PC-3 (cell line): ENCODE measurements around the gene SCN1A. TPM values are rescaled to one million over a fixed set of nuclear protein-coding genes. Genes with fewer than 3 reads are reported as not detected.

Experiments used
- ATAC-seq: fragments of 200-7000 bp; cut with Tn5 transposase; 2 replicates; pipeline ENCODE4 v1.9.1; 2020; ENCODE audit warnings: mild to moderate bottlenecking, moderate library complexity
- BruUV-seq: library from RNA; stranded (reverse); fragments of 400-500 nt; replicated peaks from 2 replicates; lab custom pipeline; 2021; lab: Mats Ljungman, UMichigan
- CTCF ChIA-PET: fragments of 300-600 bp; sonication (Branson Sonifier 250); formaldehyde crosslinking; loops from one replicate; lab custom pipeline; 2022; ENCODE audit warnings: antibody characterized with exemption; lab: Charles Lee
- POLR2A ChIA-PET: fragments of 300-600 bp; sonication (Branson Sonifier 250); formaldehyde crosslinking; loops from one replicate; lab custom pipeline; 2022; ENCODE audit warnings: antibody characterized with exemption; ENCODE audit not compliant: unreplicated experiment; lab: Charles Lee
- DNase-seq: peaks from one replicate; pipeline ENCODE4 v3.0.0-alpha.2; 2015
- H2AFZ ChIP-seq: fragments of 300-600 bp; sonication (generic); 2 replicates; pipeline ENCODE4 v1.6.0; 2016; ENCODE audit warnings: antibody characterized with exemption, low read length
- H3F3A ChIP-seq: fragments of 300-600 bp; sonication (generic); one replicate; pipeline ENCODE4 v1.6.0; 2017; ENCODE audit warnings: antibody characterized with exemption, low read length, control low read depth, mild to moderate bottlenecking; ENCODE audit not compliant: unreplicated experiment
- H3K27ac ChIP-seq: fragments of 300-600 bp; sonication (generic); 2 replicates; pipeline ENCODE4 v1.5.1; 2016; ENCODE audit warnings: mild to moderate bottlenecking, low read length
- H3K27me3 ChIP-seq: fragments of 300-600 bp; sonication (generic); 2 replicates; pipeline ENCODE4 v1.6.1; 2016; ENCODE audit warnings: low read length, mixed read lengths
- H3K36me3 ChIP-seq: fragments of 300-600 bp; sonication (generic); 2 replicates; pipeline ENCODE4 v1.6.1; 2016; ENCODE audit warnings: low read depth, mixed run types, low read length, mixed read lengths
- H3K4me1 ChIP-seq: fragments of 300-600 bp; sonication (generic); 2 replicates; pipeline ENCODE4 v1.5.1; 2016; ENCODE audit warnings: low read length; ENCODE audit not compliant: insufficient read depth
- H3K4me2 ChIP-seq: fragments of 300-600 bp; sonication (generic); 2 replicates; pipeline ENCODE4 v1.6.0; 2016; ENCODE audit warnings: low read length
- H3K4me3 ChIP-seq: fragments of 300-600 bp; sonication (generic); 2 replicates; pipeline ENCODE4 v1.5.1; 2016; ENCODE audit warnings: mild to moderate bottlenecking, low read length, mixed read lengths
- H3K79me2 ChIP-seq: fragments of 300-600 bp; sonication (generic); 2 replicates; pipeline ENCODE4 v1.6.1; 2017; ENCODE audit warnings: low read length, mixed read lengths
- H3K9ac ChIP-seq: fragments of 300-600 bp; sonication (generic); 2 replicates; pipeline ENCODE4 v1.6.0; 2016; ENCODE audit warnings: mild to moderate bottlenecking, low read length
- H3K9me2 ChIP-seq: fragments of 300-600 bp; sonication (generic); replicated peaks from 2 replicates; pipeline ENCODE4 v1.6.1; 2016; ENCODE audit warnings: mixed run types, low read length, mixed read lengths
- H3K9me3 ChIP-seq: fragments of 300-600 bp; sonication (generic); 2 replicates; pipeline ENCODE4 v1.6.1; 2016; ENCODE audit warnings: low read length, mixed read lengths
- H4K20me1 ChIP-seq: fragments of 300-600 bp; sonication (generic); 2 replicates; pipeline ENCODE4 v1.6.1; 2016; ENCODE audit warnings: low read length, mixed read lengths
- EZH2 ChIP-seq: fragments of 300-600 bp; sonication (generic); IDR thresholded peaks from one replicate; pipeline ENCODE4 v1.6.1; 2017; ENCODE audit warnings: antibody characterized with exemption, mild to moderate bottlenecking, low read length; ENCODE audit not compliant: unreplicated experiment
- EZH2phosphoT487 ChIP-seq: fragments of 300-600 bp; sonication (generic); IDR thresholded peaks from 2 replicates; pipeline ENCODE4 v1.6.1; 2018; ENCODE audit warnings: mild to moderate bottlenecking, antibody characterized with exemption, low read length, borderline replicate concordance
- intact Hi-C: fragments of 100-400 bp; cut with micrococcal nuclease; formaldehyde crosslinking; loops from 2 replicates; pipeline ENCODE4 v1.9.0; 2023
- total RNA-seq: library from RNA; depleted of rRNA; stranded (reverse); fragments of >200 nt; gene quantifications from 2 replicates; pipeline ENCODE4 v1.2.3, GENCODE V29; 2014
- TF ChIP-seq, protein P1 (sequence below): fragments of 300-600 bp; sonication (generic); conservative IDR thresholded peaks from 2 replicates; pipeline ENCODE4 v1.5.1; 2017; ENCODE audit warnings: antibody characterized with exemption, low read depth, mild to moderate bottlenecking, low read length

The SCN1A gene
- total RNA-seq, 1 experiment from 2014 or later, result 0.04 TPM

DNA sequence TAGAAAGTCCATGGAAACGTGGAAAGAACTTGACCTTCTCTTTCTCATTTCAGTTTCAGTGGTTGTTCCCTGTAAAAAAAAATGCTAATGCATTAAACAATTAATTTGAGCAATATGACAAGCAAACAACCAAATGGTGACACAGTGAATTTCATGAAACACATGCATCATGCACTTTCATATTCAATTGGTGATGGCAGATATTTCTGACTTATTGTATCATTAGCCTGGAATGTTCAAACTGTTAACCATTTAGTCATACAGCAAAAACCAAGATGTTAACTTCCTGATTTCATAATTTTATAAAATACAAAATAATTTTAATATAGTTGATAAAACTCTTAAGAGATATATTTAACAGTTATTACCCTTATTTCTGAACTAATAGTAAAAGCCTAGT is 85.5 kb downstream of the SCN1A start:
- TF ChIP-seq EZH2phosphoT487, result no peak
- no peak for TF ChIP-seq EZH2
- TF ChIP-seq, protein P1, sequence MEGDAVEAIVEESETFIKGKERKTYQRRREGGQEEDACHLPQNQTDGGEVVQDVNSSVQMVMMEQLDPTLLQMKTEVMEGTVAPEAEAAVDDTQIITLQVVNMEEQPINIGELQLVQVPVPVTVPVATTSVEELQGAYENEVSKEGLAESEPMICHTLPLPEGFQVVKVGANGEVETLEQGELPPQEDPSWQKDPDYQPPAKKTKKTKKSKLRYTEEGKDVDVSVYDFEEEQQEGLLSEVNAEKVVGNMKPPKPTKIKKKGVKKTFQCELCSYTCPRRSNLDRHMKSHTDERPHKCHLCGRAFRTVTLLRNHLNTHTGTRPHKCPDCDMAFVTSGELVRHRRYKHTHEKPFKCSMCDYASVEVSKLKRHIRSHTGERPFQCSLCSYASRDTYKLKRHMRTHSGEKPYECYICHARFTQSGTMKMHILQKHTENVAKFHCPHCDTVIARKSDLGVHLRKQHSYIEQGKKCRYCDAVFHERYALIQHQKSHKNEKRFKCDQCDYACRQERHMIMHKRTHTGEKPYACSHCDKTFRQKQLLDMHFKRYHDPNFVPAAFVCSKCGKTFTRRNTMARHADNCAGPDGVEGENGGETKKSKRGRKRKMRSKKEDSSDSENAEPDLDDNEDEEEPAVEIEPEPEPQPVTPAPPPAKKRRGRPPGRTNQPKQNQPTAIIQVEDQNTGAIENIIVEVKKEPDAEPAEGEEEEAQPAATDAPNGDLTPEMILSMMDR, result no peak
- no peak overlapping the region for H3K27ac ChIP-seq
- no peak overlapping the region for H2AFZ ChIP-seq
- ATAC-seq (no peak), DNase-seq (no peak)
- BruUV-seq, result no TSS peak
- no peaks in the 10 kb centered on the region for H3K4me1 ChIP-seq
- H3F3A ChIP-seq, result no peaks in the 10 kb centered on the region
- no peaks in the 10 kb centered on the region for H3K9me3 ChIP-seq
- no peaks in the 10 kb centered on the region for H3K9me2 ChIP-seq
- POLR2A ChIA-PET, result no interaction called here
- intact Hi-C loops, result no loop called here
- CTCF ChIA-PET, result interaction anchor here (0.7 kb wide), 1 partner anchor 15 kb away, joined by 4 read pairs; no protein-coding TSS in a partner anchor
- H4K20me1 ChIP-seq, result no peaks in the 10 kb centered on the region
- no peak overlapping the region for H3K4me3 ChIP-seq
- H3K27me3 ChIP-seq, result peaks cover 41% of the 10 kb centered on the region
- H3K36me3 ChIP-seq, result no peaks in the 10 kb centered on the region
- H3K79me2 ChIP-seq, result no peaks in the 10 kb centered on the region
- H3K9ac ChIP-seq, result no peak overlapping the region
- no peak overlapping the region for H3K4me2 ChIP-seq

DNA sequence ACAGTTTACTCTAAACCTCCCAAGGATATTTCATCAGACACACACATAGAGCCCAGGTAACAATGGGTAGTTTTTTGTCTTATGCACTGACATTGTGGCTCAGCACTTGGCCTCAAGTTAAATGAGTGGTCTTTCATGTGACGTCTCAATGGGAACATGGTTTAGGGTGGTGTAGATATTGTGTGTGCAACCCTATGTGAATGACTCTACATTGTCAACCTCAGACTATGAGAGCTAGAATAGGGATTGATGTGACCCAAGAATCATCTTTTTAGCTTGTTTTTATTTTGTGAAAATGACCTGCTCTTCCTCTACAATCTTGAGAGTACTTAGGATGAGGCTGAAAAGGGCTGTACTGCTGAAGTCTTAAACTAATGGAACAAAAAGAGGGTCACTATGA is 86.2 kb downstream of the SCN1A start:
- CTCF ChIA-PET, result no interaction called here

DNA sequence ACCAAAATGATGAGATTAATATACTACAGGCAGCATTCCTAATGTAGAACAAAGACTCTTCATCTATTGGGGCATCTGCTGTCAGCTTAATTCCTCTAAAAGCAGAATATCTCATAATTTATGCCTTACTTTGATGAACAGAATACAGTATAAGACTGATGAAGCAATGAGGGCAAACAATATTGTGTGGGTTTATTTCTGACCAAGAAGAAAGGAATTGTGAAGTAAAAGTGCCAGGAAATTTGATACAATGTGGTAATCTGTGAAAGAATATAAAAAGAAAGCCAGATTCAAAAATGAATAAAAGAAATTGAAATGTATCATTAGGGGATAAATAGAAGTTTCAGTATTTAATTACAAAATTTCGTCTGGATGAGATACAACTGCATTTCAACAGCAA is 95.5 kb downstream of the SCN1A start:
- Histone ChIP-seq H3K36me3 (no peaks in the 10 kb centered on the region), H3K9ac (no peak overlapping the region), H3K4me1 (no peaks in the 10 kb centered on the region), H3K9me2 (no peaks in the 10 kb centered on the region), H3K27me3 (peaks cover 17% of the 10 kb centered on the region), H2AFZ (no peak overlapping the region), H3K9me3 (no peaks in the 10 kb centered on the region), H3F3A (no peaks in the 10 kb centered on the region), H3K79me2 (no peaks in the 10 kb centered on the region), H4K20me1 (no peaks in the 10 kb centered on the region), H3K4me3 (no peak overlapping the region), H3K4me2 (no peak overlapping the region), H3K27ac (no peak overlapping the region)
- BruUV-seq, result no TSS peak
- intact Hi-C loops, result no loop called here
- ChIA-PET POLR2A (no interaction called here), CTCF (no interaction called here)
- no peak for DNase-seq
- ATAC-seq, result no peak
- TF ChIP-seq EZH2, result no peak
- TF ChIP-seq, protein P1, result no peak
- no peak for TF ChIP-seq EZH2phosphoT487

More for the DNA sequence above, 86.2 kb downstream of the SCN1A start:
- Histone ChIP-seq H2AFZ (no peak overlapping the region), H3K4me3 (no peak overlapping the region), H3K27ac (no peak overlapping the region), H3K36me3 (no peaks in the 10 kb centered on the region), H3K4me2 (no peak overlapping the region), H3K9me2 (no peaks in the 10 kb centered on the region), H4K20me1 (no peaks in the 10 kb centered on the region), H3K9me3 (no peaks in the 10 kb centered on the region), H3K9ac (no peak overlapping the region), H3K79me2 (no peaks in the 10 kb centered on the region), H3K4me1 (no peaks in the 10 kb centered on the region), H3F3A (no peaks in the 10 kb centered on the region), H3K27me3 (peaks cover 34% of the 10 kb centered on the region)
- DNase-seq (no peak), ATAC-seq (no peak)
- TF ChIP-seq, protein P1, result no peak
- TF ChIP-seq EZH2, result no peak
- TF ChIP-seq EZH2phosphoT487, result no peak
- no TSS peak for BruUV-seq
- intact Hi-C loops, result no loop called here
- POLR2A ChIA-PET, result interaction anchor here (0.5 kb wide), 1 partner anchor 79 kb away, joined by 3 read pairs; no protein-coding TSS in a partner anchor
